HG02981 (cell line): ENCODE results near the gene LDHD.
"Not testable (repeated sequence)": the region's sequence is repeated elsewhere in the genome, so short reads cannot be mapped to it uniquely, and the experiment has no call there.

Experiments
- ATAC-seq: cut with Tn5 transposase; IDR thresholded peaks from one replicate; pipeline ENCODE4 v1.9.1; 2021; ENCODE audit warnings: mild to moderate bottlenecking, moderate library complexity; ENCODE audit not compliant: unreplicated experiment

Gene LDHD

DNA sequence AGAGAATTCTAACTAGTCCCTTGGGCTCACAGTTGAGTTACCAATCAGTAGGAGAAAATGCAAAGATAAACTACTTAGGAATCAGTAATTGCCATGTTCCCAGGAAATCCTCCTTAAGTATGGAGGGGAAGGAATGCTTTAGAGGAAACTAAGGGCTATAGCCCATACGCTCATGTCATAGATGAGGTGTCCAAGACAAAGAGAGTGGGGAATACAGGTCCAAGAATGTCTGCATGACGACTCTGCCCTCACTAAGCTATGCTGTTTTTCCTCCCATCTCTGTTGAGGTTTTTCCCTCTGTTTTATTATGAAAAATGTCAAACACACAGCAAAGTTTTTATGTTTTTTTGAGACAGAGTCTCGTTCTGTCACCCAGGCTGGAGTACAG, 16.0 kb downstream of the LDHD start:
- no peak for ATAC-seq

DNA sequence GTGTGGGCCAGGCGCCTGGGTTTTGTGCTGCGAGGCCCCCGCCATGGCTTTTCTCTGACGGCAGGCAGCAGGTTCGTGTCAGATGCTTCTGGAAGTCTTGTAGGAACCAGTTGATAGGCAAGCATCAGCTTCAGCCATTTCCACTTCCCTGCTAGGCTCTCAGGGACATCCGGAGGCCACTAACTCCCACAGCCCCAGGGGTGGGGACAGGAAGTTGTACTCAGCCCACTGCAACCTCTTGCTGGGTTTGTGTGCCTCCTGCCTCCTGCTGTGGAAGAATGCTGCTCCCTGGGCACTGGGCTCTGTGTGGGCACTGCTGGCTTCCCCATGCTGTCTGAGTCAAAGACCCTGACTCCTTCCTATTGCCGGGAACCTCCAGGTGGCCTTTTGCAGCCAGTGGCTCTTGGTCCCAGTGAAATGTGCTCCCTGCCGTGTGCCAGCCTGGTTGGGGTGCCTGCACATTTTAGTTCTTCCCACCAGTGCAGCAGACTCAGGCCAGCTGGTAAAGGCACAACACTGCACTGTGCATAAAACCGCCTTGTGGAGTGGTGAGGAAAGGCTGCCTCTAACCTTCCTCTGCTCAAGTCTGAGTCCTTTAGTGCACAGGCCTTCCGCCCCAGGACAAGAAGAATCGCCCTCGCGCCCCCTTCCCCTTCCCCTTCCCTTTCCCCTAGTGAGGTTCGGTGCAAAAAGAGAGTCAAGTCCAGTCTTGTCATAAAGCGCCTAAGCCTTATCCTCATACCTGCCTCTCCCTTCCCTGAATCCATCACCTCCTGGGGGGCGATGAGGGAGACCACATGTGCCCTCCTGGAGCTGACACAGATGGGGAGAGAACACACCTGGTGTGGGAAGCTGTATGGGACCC, 16.6 kb downstream of the LDHD start:
- peak; percentile 46 for ATAC-seq

DNA sequence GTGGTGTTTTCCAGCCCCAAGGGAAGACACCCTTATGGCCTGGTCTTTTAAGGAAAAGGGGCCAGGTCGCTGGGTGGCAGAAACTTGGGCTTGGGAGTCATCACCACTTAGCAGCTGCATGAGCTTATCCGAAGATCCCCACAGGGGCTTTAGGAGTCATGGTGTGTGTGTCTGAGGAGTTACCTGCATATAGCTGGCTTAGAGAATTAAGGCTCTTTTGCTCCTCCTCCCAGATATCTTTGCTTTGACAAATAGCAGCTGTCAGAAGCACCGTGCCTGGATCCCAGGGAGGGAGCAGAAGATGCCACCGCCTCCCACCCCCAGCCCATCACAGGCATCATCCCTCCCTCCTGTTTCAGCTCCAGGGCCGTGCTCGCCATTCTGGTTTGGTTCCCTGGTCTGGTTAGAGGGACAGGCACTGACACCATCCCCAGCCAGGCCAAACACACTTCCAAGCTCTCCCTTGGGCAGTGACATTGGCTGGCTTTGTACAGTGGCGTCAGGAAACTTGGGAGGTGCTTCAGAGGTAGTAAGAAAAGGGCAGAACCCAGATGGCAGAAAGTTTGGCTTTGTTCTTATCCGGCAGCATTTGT, 17.4 kb downstream of the LDHD start:
- ATAC-seq = no peak

GRCh38 chr16:75097941-75098901, 18.4 kb downstream of the LDHD start:
- ATAC-seq = peak; percentile 63

DNA sequence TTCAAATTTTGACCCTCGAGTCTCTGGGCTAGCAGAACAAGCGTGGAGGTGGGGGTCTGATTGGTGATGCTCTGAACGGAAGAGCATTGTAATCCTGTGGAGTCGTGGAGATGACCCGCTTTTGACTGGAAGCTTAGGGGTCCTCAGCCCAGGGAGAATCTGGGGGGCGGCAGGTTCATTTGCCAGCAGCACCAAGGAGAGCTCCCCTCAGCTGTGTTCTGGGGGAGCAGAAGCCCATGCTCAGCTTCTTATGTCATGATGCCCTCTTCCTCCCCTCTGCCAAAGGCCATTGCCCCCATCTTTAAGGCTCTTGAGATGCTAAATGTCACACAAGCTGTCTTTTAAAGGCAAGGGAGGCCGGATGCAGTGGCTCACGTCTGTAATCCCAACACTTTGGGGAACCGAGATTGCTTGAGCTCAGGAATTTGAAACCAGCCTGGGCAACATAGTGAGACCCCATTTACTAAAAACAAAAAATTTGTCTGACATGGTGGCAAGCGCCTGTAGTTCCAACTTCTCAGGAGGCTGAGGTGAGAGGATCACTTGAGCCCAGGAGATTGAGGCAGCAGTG, 19.3 kb downstream of the LDHD start:
- ATAC-seq = no peak

GRCh38 chr16:75096656-75097055, 19.9 kb downstream of the LDHD start:
- ATAC-seq = no peak

DNA sequence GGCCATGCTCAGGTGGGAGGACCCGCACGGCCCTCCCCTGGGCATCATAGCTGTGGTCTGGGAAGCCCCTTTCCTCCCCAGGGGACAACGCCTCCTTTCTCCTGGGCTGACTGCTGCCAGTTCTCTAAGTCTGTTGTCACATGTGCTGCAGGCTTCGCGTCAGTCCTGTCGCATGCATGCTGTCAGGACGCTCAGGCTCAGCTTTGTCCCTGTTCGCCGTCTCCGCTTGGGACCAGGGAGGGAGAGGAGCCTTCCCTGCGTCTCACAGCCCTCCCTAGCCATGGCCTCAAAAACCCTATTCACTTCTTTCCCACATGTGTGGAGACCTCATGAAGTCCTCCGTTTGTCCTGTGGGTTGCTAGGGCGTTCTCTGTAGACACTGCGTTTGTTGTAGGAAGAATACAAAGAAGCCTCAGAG, 21.4 kb downstream of the LDHD start:
- no peak for ATAC-seq

GRCh38 chr16:75093598-75094540, 22.7 kb downstream of the LDHD start:
- no peak for ATAC-seq

DNA sequence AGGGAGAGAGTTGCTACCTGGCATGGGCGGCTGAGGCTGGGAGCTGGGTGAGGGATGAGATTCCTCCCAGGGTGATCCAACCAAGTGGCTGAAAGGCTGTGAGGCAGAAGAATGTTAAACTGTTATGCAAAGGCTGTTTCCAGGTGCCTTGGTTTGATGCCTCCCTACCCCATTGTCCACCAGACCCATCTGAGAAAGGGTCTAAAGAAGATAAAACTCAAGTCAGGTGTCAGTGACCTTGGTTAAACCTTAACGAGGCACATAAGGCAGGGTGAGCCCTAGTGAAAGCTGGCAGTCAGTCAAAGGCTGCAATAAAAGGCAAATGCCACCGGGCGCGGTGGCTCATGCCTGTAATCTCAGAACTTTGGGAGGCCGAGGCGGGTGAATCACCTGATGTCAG, 23.8 kb downstream of the LDHD start:
- ATAC-seq = no peak

GRCh38 chr16:75091619-75092018, 25.0 kb downstream of the LDHD start:
- ATAC-seq = not testable (repeated sequence)

- ATAC-seq = not testable (repeated sequence)
These were observed 25.7 kb downstream of the LDHD start for GRCh38 chr16:75090899-75091298.

GRCh38 chr16:75089486-75090202, 26.9 kb downstream of the LDHD start:
- no peak for ATAC-seq

DNA sequence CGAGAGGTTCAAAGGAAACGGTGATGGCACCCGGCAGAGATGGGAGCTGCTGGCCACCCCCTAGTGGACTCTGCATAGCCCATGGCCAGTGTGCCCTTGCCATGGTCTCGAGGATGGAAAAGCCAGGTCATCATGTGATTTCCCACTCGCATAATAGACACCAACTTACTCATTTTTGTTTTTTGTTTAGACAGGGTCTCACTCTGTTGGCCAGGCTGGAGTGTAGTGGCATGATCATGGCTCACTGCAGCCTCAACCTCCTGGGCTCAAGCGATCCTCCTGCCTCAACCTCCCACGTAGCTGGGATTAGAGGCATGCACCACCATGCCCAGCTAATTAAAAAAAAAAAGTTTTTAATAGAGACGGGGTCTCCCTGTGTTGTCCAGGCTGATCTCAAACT, 27.6 kb downstream of the LDHD start:
- ATAC-seq = no peak

DNA sequence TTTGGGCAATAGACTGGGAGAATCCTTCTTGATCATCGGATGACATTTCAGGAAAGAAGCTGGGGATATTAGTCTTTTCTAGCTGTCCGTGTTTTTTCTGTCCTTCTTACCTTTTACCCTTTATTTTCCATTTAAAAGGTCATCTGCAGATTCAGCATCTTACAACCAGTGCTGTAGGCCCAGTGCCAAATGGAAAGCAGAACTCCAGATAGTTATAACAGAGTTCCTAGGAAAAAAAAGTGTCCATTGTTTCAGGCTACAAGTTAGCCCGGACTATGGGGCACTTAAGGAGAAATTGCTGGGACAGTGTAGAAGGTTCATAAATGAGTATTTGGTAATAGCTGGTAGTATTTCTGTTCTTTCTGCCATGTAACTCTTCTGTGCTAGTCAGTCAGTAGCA, 28.4 kb downstream of the LDHD start:
- no peak for ATAC-seq

DNA sequence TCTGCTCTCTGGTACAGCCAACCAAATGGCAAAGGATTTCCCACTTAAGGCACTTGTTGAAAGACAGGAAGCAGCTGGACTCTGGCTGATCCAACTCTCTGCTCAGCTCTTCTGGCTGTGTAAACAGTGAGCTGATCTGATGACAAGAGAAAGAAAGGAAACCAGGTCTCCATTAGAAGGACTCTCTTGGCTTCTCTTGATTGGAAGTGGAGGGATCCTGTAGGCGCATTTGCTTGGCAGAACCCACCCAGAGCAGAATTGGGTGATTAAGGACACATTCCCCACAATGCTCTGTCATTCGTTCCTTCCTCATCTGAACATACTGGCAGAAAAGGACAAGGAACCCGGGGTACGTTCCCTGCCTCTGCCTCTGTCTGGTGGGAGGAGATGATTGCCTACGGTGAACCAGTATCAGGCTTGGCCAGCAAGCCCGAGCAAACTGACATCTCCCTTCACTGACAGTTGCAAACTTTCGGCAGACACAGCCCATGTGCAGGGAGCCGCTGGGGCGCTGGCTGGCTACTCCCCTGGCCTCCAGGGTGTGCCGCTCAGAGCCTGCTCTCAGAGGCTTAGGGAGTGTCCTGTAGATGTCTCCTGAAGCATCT, 29.1 kb downstream of the LDHD start:
- no peak for ATAC-seq

- ATAC-seq = no peak
These were observed 29.7 kb downstream of the LDHD start for GRCh38 chr16:75086688-75087374.

DNA sequence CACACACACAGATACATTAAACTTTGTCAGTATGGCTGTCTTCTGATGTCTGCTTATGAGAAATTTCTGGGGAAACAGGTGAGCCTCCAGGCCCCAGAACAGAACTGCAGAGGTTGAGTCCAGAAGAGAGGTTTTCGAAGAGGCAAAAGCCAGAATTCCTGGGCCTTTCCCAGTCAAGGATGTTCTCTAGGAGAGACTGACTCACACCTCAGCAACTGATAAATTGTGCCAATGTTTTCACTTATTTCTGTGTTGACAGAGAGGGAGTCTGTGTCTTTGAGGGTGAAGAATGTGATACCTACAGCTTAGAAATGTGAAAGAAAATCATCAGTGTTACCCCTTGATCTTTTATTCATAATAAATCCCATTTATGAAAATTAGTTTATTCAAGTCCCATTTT, 30.3 kb downstream of the LDHD start:
- no peak for ATAC-seq

DNA sequence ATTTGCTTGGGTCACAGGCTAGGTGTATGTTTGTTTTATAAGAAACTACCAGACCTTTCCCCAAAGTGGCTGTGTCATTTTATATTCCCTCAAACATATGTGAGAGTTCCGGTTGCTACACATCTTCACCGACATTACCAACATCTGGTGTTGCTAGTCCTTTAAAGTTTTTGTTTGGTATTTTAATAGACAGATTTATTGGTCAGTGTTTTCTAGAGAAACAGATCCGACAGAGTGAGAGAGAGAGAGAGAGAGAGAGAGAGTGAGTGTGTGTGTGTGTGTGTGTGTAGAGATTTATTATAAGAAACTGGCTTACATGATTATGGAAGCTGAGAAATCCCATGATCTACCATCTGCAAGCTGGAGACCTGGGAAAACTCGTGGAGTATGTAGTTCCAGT, 31.0 kb downstream of the LDHD start:
- ATAC-seq = no peak
